Measurements from ENCODE around the gene CASZ1.

The CASZ1 gene

DNA sequence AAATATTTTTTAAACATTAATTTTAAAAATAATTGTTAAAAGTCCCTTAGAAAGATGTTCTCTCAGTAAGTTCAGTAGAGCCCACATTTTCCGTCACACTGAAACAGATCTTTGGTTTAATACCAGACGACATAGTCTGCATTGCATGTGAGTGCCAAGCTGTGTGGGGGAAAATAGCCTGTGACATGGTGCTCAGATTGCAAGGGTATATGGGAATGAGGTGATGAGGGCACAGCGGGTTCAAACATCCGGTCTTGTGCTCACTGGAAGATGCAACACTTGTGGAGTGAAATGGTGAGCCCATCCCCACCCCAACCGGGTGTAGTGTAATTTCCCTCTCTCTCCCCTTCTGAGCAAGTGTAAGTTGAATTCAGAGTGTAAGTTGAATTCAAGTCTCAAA is 207.4 kb downstream of the CASZ1 start:
- no peaks in the 10 kb centered on the region for H3K27me3 ChIP-seq (ENCODE audit: insufficient read depth, poor library complexity, severe bottlenecking)
- no peak for TF ChIP-seq SPI1 (IDR thresholded peaks at IDR 0.05; ENCODE audit: borderline replicate concordance, low read depth)
- no peak for TF ChIP-seq POLR2AphosphoS5 (IDR thresholded peaks at IDR 0.05; ENCODE audit: low read depth)
- TF ChIP-seq, protein P1, sequence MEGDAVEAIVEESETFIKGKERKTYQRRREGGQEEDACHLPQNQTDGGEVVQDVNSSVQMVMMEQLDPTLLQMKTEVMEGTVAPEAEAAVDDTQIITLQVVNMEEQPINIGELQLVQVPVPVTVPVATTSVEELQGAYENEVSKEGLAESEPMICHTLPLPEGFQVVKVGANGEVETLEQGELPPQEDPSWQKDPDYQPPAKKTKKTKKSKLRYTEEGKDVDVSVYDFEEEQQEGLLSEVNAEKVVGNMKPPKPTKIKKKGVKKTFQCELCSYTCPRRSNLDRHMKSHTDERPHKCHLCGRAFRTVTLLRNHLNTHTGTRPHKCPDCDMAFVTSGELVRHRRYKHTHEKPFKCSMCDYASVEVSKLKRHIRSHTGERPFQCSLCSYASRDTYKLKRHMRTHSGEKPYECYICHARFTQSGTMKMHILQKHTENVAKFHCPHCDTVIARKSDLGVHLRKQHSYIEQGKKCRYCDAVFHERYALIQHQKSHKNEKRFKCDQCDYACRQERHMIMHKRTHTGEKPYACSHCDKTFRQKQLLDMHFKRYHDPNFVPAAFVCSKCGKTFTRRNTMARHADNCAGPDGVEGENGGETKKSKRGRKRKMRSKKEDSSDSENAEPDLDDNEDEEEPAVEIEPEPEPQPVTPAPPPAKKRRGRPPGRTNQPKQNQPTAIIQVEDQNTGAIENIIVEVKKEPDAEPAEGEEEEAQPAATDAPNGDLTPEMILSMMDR (IDR thresholded peaks at IDR 0.05; ENCODE audit: insufficient read depth, low read length) = no peak
- no peak for TF ChIP-seq REST (IDR thresholded peaks at IDR 0.05; ENCODE audit: insufficient replicate concordance, low read depth)
- DNase-seq (ENCODE audit: low read depth in 1 of 2, low spot score in 1 of 2) = no peak
- H3K27ac ChIP-seq (replicated peaks) = no peak overlapping the region
- H3K4me3 ChIP-seq (replicated peaks; ENCODE audit: insufficient read depth, low read length) = no peak overlapping the region

DNA sequence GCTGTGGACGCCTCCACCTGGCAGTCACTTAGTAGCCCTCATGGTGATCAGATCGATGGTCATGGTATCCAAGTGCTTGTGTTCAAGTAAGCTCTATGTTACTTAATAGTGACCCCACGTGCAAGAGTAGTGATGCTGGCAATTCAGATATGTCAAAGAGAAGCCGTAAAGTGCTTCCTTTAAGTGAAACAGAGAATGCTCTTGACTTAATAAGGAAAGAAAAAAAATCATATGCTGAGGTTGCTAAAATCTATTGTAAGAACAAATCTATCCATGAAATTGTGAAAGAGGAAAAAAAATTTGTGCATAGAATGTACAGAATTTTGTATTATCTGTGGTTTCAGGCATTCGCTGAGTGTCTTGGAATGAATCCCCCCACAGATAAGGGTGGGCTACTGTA is 207.8 kb downstream of the CASZ1 start:
- no peak overlapping the region for H3K27ac ChIP-seq (replicated peaks)

More for the DNA sequence above, 207.8 kb downstream of the CASZ1 start:
- no peak for DNase-seq (ENCODE audit: low read depth in 1 of 2, low spot score in 1 of 2)
- no peak for TF ChIP-seq POLR2AphosphoS5 (IDR thresholded peaks at IDR 0.05; ENCODE audit: low read depth)
- no peak for TF ChIP-seq REST (IDR thresholded peaks at IDR 0.05; ENCODE audit: insufficient replicate concordance, low read depth)
- no peak for TF ChIP-seq SPI1 (IDR thresholded peaks at IDR 0.05; ENCODE audit: borderline replicate concordance, low read depth)
- TF ChIP-seq, protein P1 (IDR thresholded peaks at IDR 0.05; ENCODE audit: insufficient read depth, low read length) = no peak
- no peak for TF ChIP-seq GABPA (IDR thresholded peaks at IDR 0.05; ENCODE audit: low read depth)
- Histone ChIP-seq H3K4me3 (replicated peaks; ENCODE audit: insufficient read depth, low read length) (no peak overlapping the region), H3K27me3 (ENCODE audit: insufficient read depth, poor library complexity, severe bottlenecking) (no peaks in the 10 kb centered on the region)
